Transverse colon (tissue), 4 donors: ENCODE measurements around the gene ZSWIM4. TPM values are rescaled to one million over a fixed set of nuclear protein-coding genes. Genes with fewer than 3 reads are reported as not detected.
"Not testable (repeated sequence)": the region's sequence is repeated elsewhere in the genome, so short reads cannot be mapped to it uniquely, and the experiment has no call there.

Experiments used
- DNase-seq: peaks from one replicate; pipeline ENCODE4 v3.0.0-alpha.2; 2019
- H3K27ac ChIP-seq, 4 donors: fragments of 200-600 bp; sonication (generic); 2 replicates each; pipeline ENCODE4 v1.5.1; 2016 to 2018; ENCODE audit warnings: inconsistent platforms in 4 of 4
- H3K27me3 ChIP-seq: fragments of 200-600 bp; sonication (generic); 2 replicates; pipeline ENCODE4 v1.5.1; 2017; ENCODE audit warnings: inconsistent platforms
- H3K36me3 ChIP-seq, 4 donors: fragments of 200-600 bp; sonication (generic); 2 replicates each; pipeline ENCODE4 v1.5.1; 2017 to 2019; ENCODE audit warnings: inconsistent platforms in 4 of 4
- H3K4me1 ChIP-seq, 4 donors: fragments of 200-600 bp; sonication (generic); 2 replicates each; pipeline ENCODE4 v1.5.1; 2017 to 2020; ENCODE audit warnings: inconsistent platforms in 4 of 4
- H3K4me3 ChIP-seq, 4 donors: fragments of 200-600 bp; sonication (generic); 1 replicate in 1 of 4; 2 replicates in 3 of 4; pipeline versions ENCODE4 v1.5.1 to v1.6.1; 2017 to 2019; ENCODE audit warnings: inconsistent platforms in 4 of 4
- H3K9me3 ChIP-seq, 2 donors: fragments of 200-600 bp; sonication (generic); 2 replicates each; pipeline ENCODE4 v1.5.1; 2017 to 2019; ENCODE audit warnings: inconsistent platforms in 2 of 2
- CTCF ChIP-seq, 5 experiments: fragments of 200-600 bp in 3 of 5; fragments of 450-650 bp in 2 of 5; sonication (generic) in 3 of 5; IDR thresholded peaks; 1 replicate in 2 of 5; 2 replicates in 3 of 5; pipeline ENCODE4 v1.5.1; 2016 to 2017; ENCODE audit warnings: antibody characterized with exemption in 5 of 5, inconsistent platforms in 3 of 5, mild to moderate bottlenecking in 2 of 5, moderate library complexity in 1 of 5
- EP300 ChIP-seq: sonication (generic); formaldehyde crosslinking; IDR thresholded peaks from one replicate; pipeline ENCODE4 v1.6.1; 2017; ENCODE audit warnings: antibody characterized with exemption, low read depth
- POLR2A ChIP-seq: fragments of 450-650 bp; IDR thresholded peaks from one replicate; pipeline ENCODE4 v1.6.1; 2016; ENCODE audit warnings: antibody characterized with exemption, mild to moderate bottlenecking, moderate library complexity
- POLR2AphosphoS5 ChIP-seq, 3 donors: sonication (generic); formaldehyde crosslinking; IDR thresholded peaks; one replicate each; pipeline ENCODE4 v1.6.1; 2016; ENCODE audit warnings: antibody characterized with exemption in 3 of 3
- WGBS, 2 donors: methylation state at CpG; one replicate each; pipeline ENCODE4 v1.1.5; 2018; ENCODE audit warnings: low coverage in 1 of 2; 5-methylcytosine and 5-hydroxymethylcytosine counted together
- in situ Hi-C, 4 donors: fragments of 200-750 bp; cut with MboI; loops; one replicate each; pipeline versions ENCODE4 v1.15.0 to v1.15.1; 2017; ENCODE audit warnings: low sequenced_read_pairs in 3 of 4, low pct_ligation_motif_present in 1 of 4, low pct_unique_long_range_greater_than_20kb in 1 of 4
- intact Hi-C: fragments of 100-400 bp; cut with DNase I; formaldehyde crosslinking; loops from one replicate; pipeline ENCODE4 v1.15.1; 2023; ENCODE audit warnings: low total_unique reads
- total RNA-seq, 4 donors: library from RNA; depleted of rRNA; stranded (reverse); fragments of >200 nt; gene quantifications; one replicate each; pipeline ENCODE4 v1.1.0, GENCODE V29; 2016

Gene ZSWIM4
- total RNA-seq, 4 donors from 2014 or later, result 2.3 to 5.1 (median 2.9) TPM

- Histone ChIP-seq H3K9me3 (no peaks in the 10 kb centered on the region), H3K4me1 (peaks cover 8 to 38% (median 25%) of the 10 kb centered on the region in 4 donors), H3K27ac (no peak overlapping the region), H3K27me3 (no peaks in the 10 kb centered on the region), H3K36me3 (peaks cover 0 to 7% (median 0%) of the 10 kb centered on the region in 4 donors), H3K4me3 (no peak overlapping the region)
- DNase-seq, result no peak
- in situ Hi-C loops, result no loop called here
- WGBS, 2 donors, result 83% methylated on average over 6 of the region's 6 CpGs; no CpG with 5 or more reads in 1 of the 2 donors
- TF ChIP-seq POLR2A (no peak), EP300 (no peak), POLR2AphosphoS5 (IDR thresholded peaks at IDR 0.05) (no peak), CTCF (IDR thresholded peaks at IDR 0.05) (no peak)
- intact Hi-C loops, result no loop called here
These were observed 16.4 kb upstream of the ZSWIM4 start for GRCh38 chr19:13778847-13779246.

DNA sequence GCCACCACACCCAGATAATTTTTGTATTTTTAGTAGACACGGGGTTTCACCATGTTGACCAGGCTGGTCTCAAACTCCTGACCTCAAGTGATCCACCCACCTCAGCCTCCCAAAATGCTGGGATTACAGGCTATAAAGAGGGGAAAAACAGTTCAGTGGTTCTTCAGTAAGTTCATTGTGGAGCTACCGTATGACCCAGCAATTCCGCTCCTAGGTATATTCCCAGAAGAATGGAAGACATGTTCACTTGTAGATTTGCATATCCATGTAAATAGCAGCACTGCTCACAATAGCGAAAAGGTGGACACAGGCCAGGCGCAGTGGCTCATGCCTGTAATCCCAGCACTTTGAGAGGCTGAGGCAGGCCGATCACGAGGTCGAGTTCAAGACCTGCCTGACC lies 15.4 kb upstream of the ZSWIM4 start:
- peaks cover 7 to 38% (median 26%) of the 10 kb centered on the region in 4 donors for H3K4me1 ChIP-seq
- H3K4me3 ChIP-seq, intact Hi-C loops, H3K27me3 ChIP-seq, H3K36me3 ChIP-seq, DNase-seq, H3K9me3 ChIP-seq, H3K27ac ChIP-seq: not testable (repeated sequence)
- 98 to 100% methylated on average over 1 to 8 of the region's 8 CpGs for WGBS, 2 donors
- in situ Hi-C loops, result loop anchor here in 3 of 4 donors (5.0 kb wide), 1 partner anchor 83 kb away; no protein-coding TSS in a partner anchor

GRCh38 chr19:13781547-13781946 lies 13.7 kb upstream of the ZSWIM4 start:
- Histone ChIP-seq H3K4me1 (peaks cover 5 to 35% (median 20%) of the 10 kb centered on the region in 4 donors), H3K9me3 (no peaks in the 10 kb centered on the region), H3K27me3 (no peaks in the 10 kb centered on the region), H3K27ac (peak overlapping the region; percentile 63 to 78 (median 70)), H3K4me3 (no peak overlapping the region), H3K36me3 (peaks cover 0 to 7% (median 0%) of the 10 kb centered on the region in 4 donors)
- intact Hi-C loops (no loop called here), in situ Hi-C loops (loop anchor here in 3 of 4 donors (5.0 kb wide), 1 partner anchor 81 kb away; no protein-coding TSS in a partner anchor)
- 23% methylated on average over 5 of the region's 5 CpGs; no CpG with 5 or more reads in 1 of the 2 donors for WGBS, 2 donors
- no peak for TF ChIP-seq EP300
- no peak for TF ChIP-seq POLR2A
- TF ChIP-seq POLR2AphosphoS5 (IDR thresholded peaks at IDR 0.05), result peak; percentile 45 to 77 (median 63)
- TF ChIP-seq CTCF (IDR thresholded peaks at IDR 0.05), result no peak
- peak; percentile 76 for DNase-seq

- in situ Hi-C loops, result loop anchor here in 3 of 4 donors (5.0 kb wide), 1 partner anchor 80 kb away; no protein-coding TSS in a partner anchor
- Histone ChIP-seq H3K27ac (peak overlapping the region; percentile 63 to 78 (median 70)), H3K4me3 (no peak overlapping the region), H3K4me1 (peaks cover 5 to 41% (median 23%) of the 10 kb centered on the region in 4 donors), H3K27me3 (no peaks in the 10 kb centered on the region), H3K9me3 (no peaks in the 10 kb centered on the region), H3K36me3 (peaks cover 0 to 7% (median 0%) of the 10 kb centered on the region in 4 donors)
- no peak for TF ChIP-seq CTCF (IDR thresholded peaks at IDR 0.05)
- no peak for TF ChIP-seq POLR2AphosphoS5 (IDR thresholded peaks at IDR 0.05)
- TF ChIP-seq EP300, result no peak
- no peak for TF ChIP-seq POLR2A
- WGBS, 2 donors, result 53 to 60% methylated on average over 3 to 8 of the region's 8 CpGs
- no peak for DNase-seq
- intact Hi-C loops, result no loop called here
These were observed 12.7 kb upstream of the ZSWIM4 start for GRCh38 chr19:13782537-13782936.
